Parathyroid adenoma (tissue), 2 donors: Measurements from ENCODE around the gene PCED1B.

ENCODE experiments used
- H2AFZ ChIP-seq: fragments of 300-600 bp; sonication (generic); one replicate; pipeline ENCODE4 v1.7.0; 2017; ENCODE audit warnings: antibody characterized with exemption, mild to moderate bottlenecking
- H3K27ac ChIP-seq: fragments of 300-600 bp; sonication (generic); one replicate; pipeline ENCODE4 v1.7.0; 2017
- H3K27me3 ChIP-seq: fragments of 300-600 bp; sonication (generic); one replicate; pipeline ENCODE4 v1.7.0; 2017; ENCODE audit warnings: low read length; ENCODE audit not compliant: control insufficient read depth, insufficient read depth
- H3K36me3 ChIP-seq: fragments of 300-600 bp; sonication (generic); one replicate; pipeline ENCODE4 v1.7.0; 2017; ENCODE audit warnings: low read length; ENCODE audit not compliant: control insufficient read depth, insufficient read depth
- H3K4me1 ChIP-seq: fragments of 300-600 bp; sonication (generic); one replicate; pipeline ENCODE4 v1.7.0; 2017; ENCODE audit warnings: control low read depth
- H3K4me2 ChIP-seq: fragments of 300-600 bp; sonication (generic); one replicate; pipeline ENCODE4 v1.7.0; 2017; ENCODE audit warnings: low read length
- H3K4me3 ChIP-seq: fragments of 300-600 bp; sonication (generic); one replicate; pipeline ENCODE4 v1.7.0; 2017; ENCODE audit warnings: low read depth, low read length
- H3K79me2 ChIP-seq: fragments of 300-600 bp; sonication (generic); one replicate; pipeline ENCODE4 v1.7.0; 2017; ENCODE audit warnings: control low read depth
- H3K9ac ChIP-seq: fragments of 300-600 bp; sonication (generic); one replicate; pipeline ENCODE4 v1.7.0; 2017; ENCODE audit warnings: mild to moderate bottlenecking
- H3K9me3 ChIP-seq: fragments of 300-600 bp; sonication (generic); one replicate; pipeline ENCODE4 v1.7.0; 2017; ENCODE audit warnings: low read length; ENCODE audit not compliant: control insufficient read depth
- CTCF ChIP-seq: fragments of 300-600 bp; sonication (generic); IDR thresholded peaks from one replicate; pipeline ENCODE4 v1.7.0; 2017; ENCODE audit warnings: antibody characterized with exemption, mild to moderate bottlenecking
- donor health status: primary hyperparathyroidism.

The PCED1B gene

GRCh38 chr12:47265391-47265790 lies 186.0 kb downstream of the PCED1B start:
- H3K36me3 ChIP-seq: no peaks in the 10 kb centered on the region
- H3K27ac ChIP-seq: no peak overlapping the region
- no peaks in the 10 kb centered on the region for H3K9me3 ChIP-seq
- no peak overlapping the region for H3K4me3 ChIP-seq
- no peaks in the 10 kb centered on the region for H3K79me2 ChIP-seq
- TF ChIP-seq CTCF: no peak
- H3K4me1 ChIP-seq: no peaks in the 10 kb centered on the region
- no peaks in the 10 kb centered on the region for H3K27me3 ChIP-seq
- no peak overlapping the region for H3K4me2 ChIP-seq
- H2AFZ ChIP-seq: no peak overlapping the region
- no peak overlapping the region for H3K9ac ChIP-seq

- Histone ChIP-seq H3K27ac (no peak overlapping the region), H3K79me2 (no peaks in the 10 kb centered on the region), H3K4me2 (no peak overlapping the region), H3K27me3 (no peaks in the 10 kb centered on the region), H2AFZ (no peak overlapping the region), H3K9ac (no peak overlapping the region), H3K9me3 (no peaks in the 10 kb centered on the region), H3K36me3 (no peaks in the 10 kb centered on the region), H3K4me1 (no peaks in the 10 kb centered on the region), H3K4me3 (no peak overlapping the region)
- no peak for TF ChIP-seq CTCF
Measured at GRCh38 chr12:47267571-47267970, 188.2 kb downstream of the PCED1B start.

- no peak overlapping the region for H3K4me2 ChIP-seq
- no peak overlapping the region for H2AFZ ChIP-seq
- no peaks in the 10 kb centered on the region for H3K27me3 ChIP-seq
Measured at GRCh38 chr12:47268501-47269454, 189.4 kb downstream of the PCED1B start.

GRCh38 chr12:47269916-47270315 lies 190.5 kb downstream of the PCED1B start:
- H3K27me3 ChIP-seq: no peaks in the 10 kb centered on the region
- H3K4me1 ChIP-seq: no peaks in the 10 kb centered on the region
- H3K9me3 ChIP-seq: no peaks in the 10 kb centered on the region
- no peaks in the 10 kb centered on the region for H3K79me2 ChIP-seq
- H3K4me3 ChIP-seq: no peak overlapping the region
- no peak overlapping the region for H3K4me2 ChIP-seq
- H3K36me3 ChIP-seq: no peaks in the 10 kb centered on the region
- no peak overlapping the region for H3K27ac ChIP-seq
- no peak overlapping the region for H3K9ac ChIP-seq
- no peak overlapping the region for H2AFZ ChIP-seq
- TF ChIP-seq CTCF: no peak

More at GRCh38 chr12:47268501-47269454, 189.4 kb downstream of the PCED1B start:
- H3K9ac ChIP-seq: no peak overlapping the region
- H3K4me3 ChIP-seq: no peak overlapping the region
- H3K9me3 ChIP-seq: no peaks in the 10 kb centered on the region
- H3K27ac ChIP-seq: no peak overlapping the region
- no peaks in the 10 kb centered on the region for H3K4me1 ChIP-seq
- H3K36me3 ChIP-seq: no peaks in the 10 kb centered on the region
- TF ChIP-seq CTCF: no peak
- H3K79me2 ChIP-seq: no peaks in the 10 kb centered on the region
